AG10803 (cell line): Measurements from ENCODE around the gene IL34.

Experiments
- DNase-seq: peaks from one replicate; pipeline ENCODE4 v3.0.0; 2010; ENCODE audit warnings: low read depth
- H3K4me3 ChIP-seq: 2 replicates; pipeline ENCODE4 v1.5.1; 2011; ENCODE audit warnings: mild to moderate bottlenecking, low read length, control low read depth
- TF ChIP-seq, protein P1 (sequence below): conservative IDR thresholded peaks from 2 replicates; pipeline ENCODE4 v1.5.1; 2011; ENCODE audit warnings: mild to moderate bottlenecking, low read length, control low read depth, inconsistent platforms

The IL34 gene

DNA sequence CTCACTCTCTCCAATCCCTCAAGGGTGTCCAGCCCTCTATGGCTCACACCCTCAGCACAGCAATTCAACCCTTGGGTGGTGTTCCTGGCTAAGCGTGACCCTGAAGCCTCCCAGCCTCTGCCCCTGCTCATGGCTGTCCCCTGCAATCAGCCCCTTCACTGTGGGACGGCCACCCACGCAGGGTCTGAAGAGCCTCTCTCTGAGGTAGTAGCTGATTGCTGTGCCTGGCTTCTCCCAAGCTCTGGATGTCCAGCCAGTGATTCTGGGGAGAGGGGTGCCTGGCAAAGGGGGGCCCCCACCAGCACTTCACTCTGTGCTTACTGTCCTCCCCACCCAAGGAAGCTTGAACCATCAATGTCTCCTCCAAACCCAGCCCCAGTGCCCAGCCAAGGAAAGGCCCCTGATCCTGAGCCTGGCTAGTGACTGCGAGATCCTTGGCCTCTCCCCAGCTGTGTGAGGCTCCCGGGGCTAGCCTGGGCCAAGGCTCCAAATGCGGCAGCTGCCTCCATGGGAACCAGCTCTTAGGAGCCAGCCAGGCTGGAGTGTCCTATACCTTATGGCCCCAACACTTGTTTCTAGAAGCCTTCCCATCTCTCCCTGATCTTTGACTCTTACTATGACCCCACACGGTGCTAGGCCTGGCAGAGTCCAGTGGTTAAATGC, 29.6 kb downstream of the IL34 start:
- no peak for DNase-seq
- H3K4me3 ChIP-seq: no peak overlapping the region
- TF ChIP-seq, protein P1, sequence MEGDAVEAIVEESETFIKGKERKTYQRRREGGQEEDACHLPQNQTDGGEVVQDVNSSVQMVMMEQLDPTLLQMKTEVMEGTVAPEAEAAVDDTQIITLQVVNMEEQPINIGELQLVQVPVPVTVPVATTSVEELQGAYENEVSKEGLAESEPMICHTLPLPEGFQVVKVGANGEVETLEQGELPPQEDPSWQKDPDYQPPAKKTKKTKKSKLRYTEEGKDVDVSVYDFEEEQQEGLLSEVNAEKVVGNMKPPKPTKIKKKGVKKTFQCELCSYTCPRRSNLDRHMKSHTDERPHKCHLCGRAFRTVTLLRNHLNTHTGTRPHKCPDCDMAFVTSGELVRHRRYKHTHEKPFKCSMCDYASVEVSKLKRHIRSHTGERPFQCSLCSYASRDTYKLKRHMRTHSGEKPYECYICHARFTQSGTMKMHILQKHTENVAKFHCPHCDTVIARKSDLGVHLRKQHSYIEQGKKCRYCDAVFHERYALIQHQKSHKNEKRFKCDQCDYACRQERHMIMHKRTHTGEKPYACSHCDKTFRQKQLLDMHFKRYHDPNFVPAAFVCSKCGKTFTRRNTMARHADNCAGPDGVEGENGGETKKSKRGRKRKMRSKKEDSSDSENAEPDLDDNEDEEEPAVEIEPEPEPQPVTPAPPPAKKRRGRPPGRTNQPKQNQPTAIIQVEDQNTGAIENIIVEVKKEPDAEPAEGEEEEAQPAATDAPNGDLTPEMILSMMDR: no peak

DNA sequence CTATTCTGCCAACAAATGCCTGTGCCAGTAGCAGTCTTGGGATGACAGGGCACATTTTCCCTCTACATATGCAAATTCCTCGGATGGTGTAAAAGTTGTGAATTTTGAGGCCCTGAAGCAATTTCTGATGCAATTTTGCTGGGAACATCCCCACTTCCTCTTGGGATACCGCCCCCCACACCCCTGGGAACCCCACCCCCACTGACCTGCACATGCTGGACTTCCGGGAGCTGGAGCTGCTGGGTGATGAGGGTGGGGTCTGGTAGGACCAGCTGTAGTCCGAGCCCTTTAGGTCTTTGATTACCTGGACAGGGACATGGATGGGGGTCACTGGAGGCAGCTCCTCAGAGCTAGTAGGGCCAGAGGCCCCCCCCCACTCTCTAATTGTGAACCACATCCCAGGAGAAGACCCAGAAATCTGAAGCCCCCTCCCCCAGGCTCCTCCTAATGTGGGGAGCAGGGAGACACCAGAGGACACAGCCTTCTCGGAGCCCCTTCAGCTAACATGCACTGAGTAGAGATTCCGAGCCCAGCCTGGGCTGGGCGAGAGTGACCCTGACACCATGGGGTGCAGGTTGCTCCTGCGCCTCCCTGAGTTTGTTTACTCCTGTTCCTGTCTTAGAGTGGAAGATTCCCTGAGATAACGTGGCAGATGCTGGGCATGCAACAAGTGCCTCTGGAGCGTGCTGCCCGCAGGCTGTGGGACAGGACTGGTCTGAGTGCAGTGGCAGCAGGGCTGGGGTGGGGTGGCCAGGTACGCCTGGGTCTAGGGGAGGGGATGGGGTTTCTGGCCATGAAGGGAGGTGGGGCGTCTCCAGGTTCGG, 30.5 kb downstream of the IL34 start:
- TF ChIP-seq, protein P1: no peak
- DNase-seq: peak; percentile 64
- no peak overlapping the region for H3K4me3 ChIP-seq

DNA sequence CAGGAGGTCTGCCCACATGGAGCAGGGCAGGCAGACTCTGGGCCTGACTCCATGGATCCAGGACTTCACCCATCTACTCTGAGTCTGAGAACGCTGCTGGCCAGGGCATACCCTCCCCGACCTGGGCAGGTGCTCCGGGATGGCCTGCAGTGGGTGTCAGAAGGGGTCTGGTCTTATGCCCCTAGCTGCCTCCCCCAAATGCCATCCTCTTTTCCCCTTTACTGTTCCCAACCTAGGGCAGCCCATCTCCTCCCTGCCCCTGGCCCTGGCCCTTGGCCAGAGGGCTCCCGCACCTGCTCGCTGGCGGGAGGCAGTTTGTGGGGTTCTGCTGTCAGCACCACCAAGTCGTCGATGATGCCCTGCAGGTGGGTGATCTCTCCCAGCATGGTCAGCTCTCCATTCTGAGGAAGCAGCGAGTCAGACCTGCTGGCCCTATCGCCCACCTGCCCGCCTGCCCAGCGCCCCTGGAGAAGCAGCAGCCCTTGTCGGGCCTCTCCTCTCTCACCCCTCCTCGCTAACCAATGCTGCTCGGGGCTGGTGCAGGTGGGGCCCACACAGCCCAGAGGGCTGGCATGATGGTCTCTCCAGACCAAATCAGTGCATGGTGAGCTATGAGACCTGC, 31.3 kb downstream of the IL34 start:
- H3K4me3 ChIP-seq: no peak overlapping the region
- TF ChIP-seq, protein P1: no peak
- no peak for DNase-seq

DNA sequence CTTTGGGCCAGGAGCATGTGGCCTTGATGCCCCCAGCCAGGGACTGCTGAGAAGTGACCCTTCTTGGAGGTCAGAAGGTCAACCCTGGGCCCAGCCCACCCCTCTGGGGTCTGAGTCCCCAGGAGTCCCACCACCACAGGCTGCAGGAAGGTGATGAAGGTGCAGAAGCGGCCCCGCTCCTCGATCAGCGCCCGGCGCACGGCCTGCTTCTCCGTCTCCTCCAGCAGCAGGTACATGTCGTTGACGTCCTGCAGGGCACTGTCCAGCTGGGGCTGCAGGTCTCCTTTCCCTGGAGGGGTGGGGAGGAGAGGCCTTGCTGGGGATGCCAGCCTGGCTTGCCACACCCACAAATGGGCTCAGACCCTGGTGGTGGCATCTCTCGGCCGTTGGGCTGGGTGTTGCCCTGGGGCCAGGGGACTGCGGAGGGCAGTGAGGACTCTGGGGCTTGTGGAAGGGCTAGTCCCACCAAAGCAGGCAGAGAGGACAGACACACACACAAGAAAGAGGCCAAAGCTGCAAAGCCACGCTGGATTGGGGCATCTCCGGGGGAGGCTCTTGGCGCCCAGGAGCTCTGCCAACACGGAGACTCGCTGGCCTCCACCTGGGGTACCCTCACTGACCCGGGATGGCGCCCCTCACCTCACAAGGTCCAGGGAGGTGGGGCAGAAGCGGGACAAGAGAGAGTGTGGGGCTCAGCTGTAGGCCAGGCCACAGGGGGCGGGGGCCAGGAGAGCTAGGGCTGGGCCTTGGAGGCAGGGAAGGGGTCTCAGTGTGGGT, 31.9 kb downstream of the IL34 start:
- H3K4me3 ChIP-seq: no peak overlapping the region
- TF ChIP-seq, protein P1: no peak
- DNase-seq: no peak

DNA sequence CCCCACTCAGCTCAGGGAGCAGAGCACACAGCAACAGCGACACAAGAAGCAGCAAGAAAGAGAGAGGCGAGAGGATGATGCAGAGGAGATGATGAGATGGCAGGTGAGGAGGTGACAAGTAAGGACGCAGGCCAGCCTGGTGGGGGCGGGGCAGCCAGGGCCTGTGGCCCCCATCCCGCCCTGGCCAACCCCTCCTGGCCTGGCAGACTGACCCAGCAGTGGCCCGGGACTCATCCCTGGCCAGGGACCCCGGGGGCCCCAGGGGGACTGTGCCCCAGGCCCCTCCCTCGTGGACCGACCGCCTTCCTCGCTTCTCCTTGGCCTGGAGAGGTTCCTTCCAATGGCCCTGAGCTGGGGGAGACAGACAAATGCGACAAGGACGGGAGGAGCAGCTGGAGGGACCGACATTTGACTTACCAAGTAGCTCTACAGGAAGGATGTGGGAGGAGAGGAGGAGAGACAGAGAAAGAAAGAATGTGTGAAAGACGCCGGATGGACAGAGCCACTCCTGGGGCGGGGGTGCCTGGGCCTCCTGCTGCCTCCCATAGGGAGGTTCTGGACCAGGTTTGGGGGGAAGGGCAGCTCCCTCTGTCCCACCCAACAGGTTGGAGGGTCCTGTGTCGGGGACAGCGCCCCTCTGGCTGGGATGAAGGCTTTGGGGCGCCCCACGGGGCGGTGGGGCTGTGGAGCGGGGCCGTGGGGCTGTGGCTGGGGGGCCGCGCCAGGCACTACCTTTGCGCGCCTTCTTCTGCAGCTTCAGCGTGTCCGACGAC, 32.7 kb downstream of the IL34 start:
- no peak for DNase-seq
- TF ChIP-seq, protein P1: no peak
- no peak overlapping the region for H3K4me3 ChIP-seq
